H1 (cell line): ENCODE data around the gene TRIM32. TPM values are rescaled to one million over a fixed set of nuclear protein-coding genes. Genes with fewer than 3 reads are reported as not detected.

Experiments
- CTCF ChIA-PET: fragments of 300-600 bp; sonication (Branson Sonifier 250); formaldehyde crosslinking; loops from one replicate; lab custom pipeline; 2021; ENCODE audit not compliant: partially characterized antibody; lab: Charles Lee
- POLR2A ChIA-PET: fragments of 300-600 bp; sonication (Branson Sonifier 250); formaldehyde crosslinking; loops from one replicate; lab custom pipeline; 2021; ENCODE audit warnings: inconsistent platforms; ENCODE audit not compliant: partially characterized antibody; lab: Charles Lee
- DNase-seq, 2 experiments: peaks; one replicate each; pipeline versions ENCODE4 v3.0.0 to v3.0.0-alpha.2; 2010 to 2022; ENCODE audit warnings: low spot score in 2 of 2, low read depth in 1 of 2, mixed read lengths in 1 of 2
- FAIRE-seq: peaks from 2 replicates; lab custom pipeline; 2011; peaks lifted over from hg19 to GRCh38; lab: Jason Lieb, UNC
- H2AFZ ChIP-seq: 2 replicates; pipeline ENCODE4 v1.8.1; 2012; ENCODE audit warnings: low read length, inconsistent platforms
- H2AK5ac ChIP-seq: 2 replicates; pipeline ENCODE4 v1.6.1; 2013; ENCODE audit warnings: low read depth, low read length
- H2BK120ac ChIP-seq: replicated peaks from 2 replicates; pipeline ENCODE3; 2013; ENCODE audit warnings: low read depth, low read length, inconsistent platforms
- H2BK12ac ChIP-seq: 2 replicates; pipeline ENCODE4 v1.6.1; 2013; ENCODE audit warnings: low read depth, low read length
- H2BK15ac ChIP-seq: 2 replicates; pipeline ENCODE4 v1.6.1; 2013; ENCODE audit warnings: low read length
- H2BK20ac ChIP-seq: 2 replicates; pipeline ENCODE4 v1.6.1; 2013; ENCODE audit warnings: low read length
- H2BK5ac ChIP-seq: 2 replicates; pipeline ENCODE4 v1.6.1; 2013; ENCODE audit warnings: low read depth, low read length
- H3K14ac ChIP-seq: 2 replicates; pipeline ENCODE4 v1.6.1; 2013; ENCODE audit warnings: inconsistent platforms; ENCODE audit not compliant: insufficient read length
- H3K18ac ChIP-seq: 2 replicates; pipeline ENCODE4 v1.6.1; 2013; ENCODE audit warnings: low read length; ENCODE audit errors: extremely low read depth
- H3K23ac ChIP-seq: 2 replicates; pipeline ENCODE4 v1.6.1; 2013; ENCODE audit warnings: inconsistent platforms; ENCODE audit not compliant: insufficient read length
- H3K23me2 ChIP-seq: 2 replicates; pipeline ENCODE4 v1.6.1; 2013; ENCODE audit warnings: low read depth, low read length
- H3K27ac ChIP-seq: 2 replicates; pipeline ENCODE4 v1.6.1; 2011; ENCODE audit warnings: low read depth, low read length, inconsistent platforms
- H3K27me3 ChIP-seq, 4 experiments: replicated peaks in 1 of 4; 1 replicate in 1 of 4; 2 replicates in 3 of 4; pipeline versions ENCODE4 v1.6.1 to v1.8.1; 2011 to 2013; ENCODE audit warnings: low read length in 3 of 4, mild to moderate bottlenecking in 3 of 4, inconsistent platforms in 2 of 4, mixed read lengths in 2 of 4, moderate library complexity in 1 of 4; ENCODE audit not compliant: control insufficient read depth in 3 of 4, insufficient read depth in 3 of 4; ENCODE audit errors: extremely low read depth in 1 of 4
- H3K36me3 ChIP-seq, 4 experiments: 2 replicates each; pipeline versions ENCODE4 v1.6.1 to v1.8.1; 2011 to 2013; ENCODE audit warnings: mild to moderate bottlenecking in 4 of 4, low read length in 3 of 4, moderate library complexity in 2 of 4, control low read depth in 1 of 4, inconsistent platforms in 1 of 4; ENCODE audit not compliant: insufficient read depth in 4 of 4, control insufficient read depth in 2 of 4
- H3K4ac ChIP-seq: replicated peaks from 2 replicates; pipeline ENCODE3; 2013; ENCODE audit warnings: low read length, low read depth, mixed read lengths, inconsistent platforms; ENCODE audit not compliant: insufficient read length
- H3K4me1 ChIP-seq, 4 experiments: replicated peaks in 1 of 4; 1 replicate in 1 of 4; 2 replicates in 3 of 4; pipeline versions ENCODE4 v1.6.1 to v1.8.1; 2011 to 2013; ENCODE audit warnings: low read length in 3 of 4, inconsistent platforms in 2 of 4, mixed read lengths in 1 of 4; ENCODE audit not compliant: insufficient read depth in 4 of 4, control insufficient read depth in 3 of 4
- H3K4me2 ChIP-seq, 2 experiments: 2 replicates each; pipeline versions ENCODE4 v1.6.1 to v1.8.1; 2011 to 2013; ENCODE audit warnings: low read depth in 2 of 2, low read length in 2 of 2, control low read depth in 1 of 2, inconsistent platforms in 1 of 2, mild to moderate bottlenecking in 1 of 2; ENCODE audit not compliant: insufficient read depth in 1 of 2
- H3K4me3 ChIP-seq, 4 experiments: fragments of 200-600, 300-600 bp in 1 of 4; sonication (generic), shearing (Covaris generic), sonication (Bioruptor Twin) in 1 of 4; 2 replicates each; pipeline versions ENCODE4 v1.5.1 to v1.8.1; 2011 to 2016; ENCODE audit warnings: low read length in 4 of 4, low read depth in 3 of 4, control low read depth in 2 of 4, inconsistent platforms in 2 of 4, mild to moderate bottlenecking in 2 of 4, mixed read lengths in 1 of 4, moderate library complexity in 1 of 4; ENCODE audit not compliant: insufficient read depth in 2 of 4; ENCODE audit errors: extremely low read depth in 1 of 4
- H3K56ac ChIP-seq: replicated peaks from 2 replicates; pipeline ENCODE3; 2013; ENCODE audit warnings: low read depth, mild to moderate bottlenecking, mixed read lengths, low read length, inconsistent platforms; ENCODE audit not compliant: insufficient read length
- H3K79me1 ChIP-seq: 2 replicates; pipeline ENCODE4 v1.6.1; 2013; ENCODE audit warnings: low read depth, low read length, control low read depth
- H3K79me2 ChIP-seq, 2 experiments: 2 replicates each; pipeline versions ENCODE4 v1.6.1 to v1.8.1; 2012 to 2013; ENCODE audit warnings: low read length in 2 of 2, mild to moderate bottlenecking in 2 of 2, inconsistent platforms in 1 of 2; ENCODE audit not compliant: insufficient read depth in 2 of 2, control insufficient read depth in 1 of 2
- H3K9ac ChIP-seq, 4 experiments: replicated peaks in 1 of 4; 1 replicate in 1 of 4; 2 replicates in 3 of 4; pipeline versions ENCODE4 v1.6.1 to v1.8.1; 2011 to 2013; ENCODE audit warnings: low read depth in 3 of 4, low read length in 3 of 4, control low read depth in 2 of 4, mild to moderate bottlenecking in 2 of 4, moderate library complexity in 2 of 4, inconsistent platforms in 1 of 4; ENCODE audit errors: extremely low read depth in 1 of 4
- H3K9me3 ChIP-seq, 2 experiments: 2 replicates each; pipeline versions ENCODE4 v1.6.1 to v1.8.1; 2012 to 2013; ENCODE audit warnings: mild to moderate bottlenecking in 2 of 2, moderate library complexity in 2 of 2, control low read depth in 1 of 2, inconsistent platforms in 1 of 2, low read depth in 1 of 2, low read length in 1 of 2, mixed read lengths in 1 of 2; ENCODE audit not compliant: insufficient read depth in 2 of 2
- H4K20me1 ChIP-seq, 2 experiments: replicated peaks in 1 of 2; 2 replicates each; pipeline versions ENCODE3 to v1.8.1; 2011 to 2013; ENCODE audit warnings: inconsistent platforms in 2 of 2, low read length in 2 of 2, mild to moderate bottlenecking in 1 of 2; ENCODE audit not compliant: insufficient read depth in 2 of 2, control insufficient read depth in 1 of 2
- H4K5ac ChIP-seq: 2 replicates; pipeline ENCODE4 v1.6.1; 2013; ENCODE audit warnings: low read length, low read depth, mixed read lengths, inconsistent platforms; ENCODE audit not compliant: insufficient read length
- H4K8ac ChIP-seq: 2 replicates; pipeline ENCODE4 v1.8.0; 2013; ENCODE audit warnings: mild to moderate bottlenecking, moderate library complexity, low read length, inconsistent platforms; ENCODE audit not compliant: insufficient read depth; ENCODE audit errors: extremely low read depth
- H4K91ac ChIP-seq: replicated peaks from 2 replicates; pipeline ENCODE3; 2013; ENCODE audit warnings: low read length, mixed read lengths, inconsistent platforms; ENCODE audit not compliant: insufficient read length
- BRCA1 ChIP-seq: IDR thresholded peaks from 2 replicates; pipeline ENCODE4 v1.6.1; 2012; ENCODE audit warnings: low read depth, low read length, improper control_type of control experiment
- CBX5 ChIP-seq: fragments of 300-800, 300-1000 bp; sonication (generic); IDR thresholded peaks from 2 replicates; pipeline ENCODE4 v1.7.1; 2016; ENCODE audit warnings: antibody characterized with exemption, low read length, low read depth
- CBX8 ChIP-seq: fragments of 300-800, 300-1000 bp; sonication (generic); IDR thresholded peaks from 2 replicates; pipeline ENCODE4 v1.7.1; 2016; ENCODE audit warnings: low read depth, low read length, borderline replicate concordance
- CHD1 ChIP-seq: IDR thresholded peaks from 2 replicates; pipeline ENCODE4 v1.6.1; 2012; ENCODE audit warnings: low read depth, low read length, improper control_type of control experiment
- CREB1 ChIP-seq: IDR thresholded peaks from 2 replicates; pipeline ENCODE4 v1.6.1; 2012; ENCODE audit warnings: inconsistent platforms
- EGR1 ChIP-seq: IDR thresholded peaks from 2 replicates; pipeline ENCODE4 v1.6.1; 2011; ENCODE audit warnings: low read depth, low read length, borderline replicate concordance
- GTF2F1 ChIP-seq: IDR thresholded peaks from 2 replicates; pipeline ENCODE4 v1.6.1; 2012; ENCODE audit warnings: low read depth, low read length, improper control_type of control experiment, borderline replicate concordance
- KDM1A ChIP-seq: fragments of 200-600, 300-600 bp; sonication (generic); IDR thresholded peaks from 2 replicates; pipeline ENCODE4 v1.7.1; 2016; ENCODE audit warnings: mild to moderate bottlenecking, low read length, borderline replicate concordance
- KDM4A ChIP-seq: IDR thresholded peaks from one replicate; pipeline ENCODE4 v1.7.1; 2012; ENCODE audit warnings: low read depth, mild to moderate bottlenecking, moderate library complexity, low read length, inconsistent platforms; ENCODE audit not compliant: severe bottlenecking
- PHF8 ChIP-seq: fragments of 200-600 bp; sonication (generic); conservative IDR thresholded peaks from 2 replicates; pipeline ENCODE4 v1.7.1; 2012; ENCODE audit warnings: low read depth, mild to moderate bottlenecking, inconsistent platforms, low read length, moderate library complexity
- POLR2AphosphoS5 ChIP-seq: IDR thresholded peaks from 2 replicates; pipeline ENCODE4 v1.6.1; 2011; ENCODE audit warnings: low read depth, low read length
- RBBP5 ChIP-seq: IDR thresholded peaks from 2 replicates; pipeline ENCODE4 v1.7.1; 2012; ENCODE audit warnings: low read depth, mild to moderate bottlenecking, inconsistent platforms, low read length, moderate library complexity, borderline replicate concordance
- RFX5 ChIP-seq: IDR thresholded peaks from 2 replicates; pipeline ENCODE4 v1.6.1; 2011; ENCODE audit warnings: low read depth, low read length, improper control_type of control experiment, borderline replicate concordance
- SIN3A ChIP-seq, 2 experiments: IDR thresholded peaks in 1 of 2; conservative IDR thresholded peaks in 1 of 2; 2 replicates each; pipeline ENCODE4 v1.6.1; 2011 to 2012; ENCODE audit warnings: low read length in 2 of 2, improper control_type of control experiment in 1 of 2, low read depth in 1 of 2, mild to moderate bottlenecking in 1 of 2
- TBP ChIP-seq: IDR thresholded peaks from 2 replicates; pipeline ENCODE4 v1.6.1; 2011; ENCODE audit warnings: low read depth, low read length, improper control_type of control experiment
- YY1 ChIP-seq: IDR thresholded peaks from 2 replicates; pipeline ENCODE4 v1.6.1; 2011; ENCODE audit warnings: low read depth, mild to moderate bottlenecking, low read length
- WGBS, 2 experiments: shearing (Covaris generic) in 1 of 2; methylation state at CpG; one replicate each; pipeline versions ENCODE4 v1.1.6 to v1.1.7; 2013 to 2015; ENCODE audit warnings: low lambda C conversion rate in 2 of 2, mixed read lengths in 2 of 2, inconsistent platforms in 1 of 2, low coverage in 1 of 2, missing lambda C conversion rate in 1 of 2; ENCODE audit not compliant: insufficient replicate concordance in 2 of 2, insufficient coverage in 1 of 2, insufficient read length in 1 of 2; ENCODE audit errors: extremely low coverage in 1 of 2, missing lambda C conversion rate in 1 of 2; 5-methylcytosine and 5-hydroxymethylcytosine counted together
- polyA plus RNA-seq, 7 experiments: library from polyadenylated mRNA; depleted of rRNA in 3 of 7; stranded (reverse) in 5 of 7; unstranded in 2 of 7; fragments of >200 nt in 5 of 7; fragments of 200-250 nt in 2 of 7; gene quantifications; 1 replicate in 5 of 7; 2 replicates in 1 of 7; 4 replicates in 1 of 7; pipeline versions ENCODE4 v1.2.1 to v1.2.3, GENCODE V29; 2011 to 2013; ENCODE audit warnings: missing spikeins in 2 of 7, mixed read lengths in 2 of 7
- total RNA-seq: library from RNA; stranded (reverse); fragmentation: NEBNext Ultra II Directional; extraction: Animal tissue kit (Norgen Biotek cat#: 25700); gene quantifications from 2 replicates; pipeline ENCODE4 v1.2.1, GENCODE V29; 2021

The TRIM32 gene
- total and polyA plus RNA-seq, 2 of the 8 experiments (the other 6 are each of a cell fraction or from before 2014, with no cell fraction given), result 10.5 to 17.3 TPM

DNA sequence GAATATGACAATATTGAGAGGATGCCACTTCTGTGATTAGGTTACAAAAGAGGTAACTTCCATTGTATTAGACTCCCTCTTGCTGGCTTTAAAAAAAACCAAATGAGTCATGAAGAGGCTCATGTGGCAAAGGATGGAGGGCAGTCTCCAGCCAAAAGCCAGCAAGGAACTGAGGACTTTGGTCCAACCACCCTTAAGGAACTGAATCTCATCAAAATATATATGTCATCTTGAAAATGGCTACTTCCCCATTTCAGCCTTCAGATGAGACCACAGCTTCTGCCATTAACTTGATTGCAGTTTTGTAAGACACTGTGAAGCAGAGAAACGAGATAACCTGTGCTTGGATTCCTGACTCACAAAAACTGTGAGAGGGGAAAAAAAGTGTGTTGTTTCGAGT, 15.5 kb upstream of the TRIM32 start:
- Histone ChIP-seq H3K9ac (no peak overlapping the region), H3K4me1 (no peaks in the 10 kb centered on the region), H2BK15ac (no peak overlapping the region), H3K79me2 (no peaks in the 10 kb centered on the region), H2BK12ac (no peak overlapping the region), H3K36me3 (peaks cover 0 to 4% (median 1%) of the 10 kb centered on the region in 4 experiments; a peak in 2 of 8 replicates), H3K4me2 (no peak overlapping the region), H4K91ac (no peak overlapping the region), H3K9me3 (peaks cover 36 to 39% of the 10 kb centered on the region in 2 experiments), H2BK20ac (no peak overlapping the region), H4K20me1 (peaks cover 0 to 1% of the 10 kb centered on the region in 2 experiments), H2BK120ac (no peak overlapping the region), H4K8ac (no peak overlapping the region), H3K23me2 (no peaks in the 10 kb centered on the region), H3K18ac (no peak overlapping the region), H2AFZ (no peak overlapping the region), H3K27me3 (no peaks in the 10 kb centered on the region), H2AK5ac (no peak overlapping the region), H3K79me1 (no peaks in the 10 kb centered on the region), H3K14ac (no peak overlapping the region), H2BK5ac (no peak overlapping the region), H3K56ac (no peak overlapping the region), H4K5ac (no peak overlapping the region), H3K4me3 (no peak overlapping the region), H3K4ac (no peak overlapping the region), H3K27ac (no peak overlapping the region), H3K23ac (no peak overlapping the region)
- ChIA-PET CTCF (interaction anchor here (1.4 kb wide), 1 partner anchor 10 kb away, joined by 4 read pairs; no protein-coding TSS in a partner anchor), POLR2A (no interaction called here)
- FAIRE-seq, result no peak
- no peak for DNase-seq
- WGBS, 2 experiments, result 74% methylated on average over 2 of the region's 2 CpGs; no CpG with 5 or more reads in 1 of the 2 experiments
- TF ChIP-seq EGR1 (no peak), SIN3A (conservative IDR thresholded peaks at IDR 0.05 in 1 of 2, IDR thresholded peaks at IDR 0.05 in 1 of 2; ENCODE audit: low read depth in 1 of 2, low read length in 2 of 2) (no peak), RBBP5 (no peak), YY1 (no peak), CHD1 (no peak), CBX5 (no peak), TBP (no peak), KDM4A (no peak), KDM1A (no peak), BRCA1 (no peak), GTF2F1 (no peak), CBX8 (no peak), POLR2AphosphoS5 (no peak), RFX5 (no peak), CREB1 (no peak), PHF8 (no peak)
